Neuron (in vitro differentiated cells): ENCODE data around the gene CLEC3B.

Experiments used
- H2AFZ ChIP-seq: one replicate; pipeline ENCODE4 v1.6.1; 2013; ENCODE audit warnings: low read depth, mild to moderate bottlenecking, inconsistent platforms, low read length, moderate library complexity
- H3K27me3 ChIP-seq: one replicate; pipeline ENCODE4 v1.6.1; 2013; ENCODE audit warnings: low read length; ENCODE audit not compliant: insufficient read depth
- H3K36me3 ChIP-seq: one replicate; pipeline ENCODE4 v1.6.1; 2013; ENCODE audit warnings: low read length; ENCODE audit not compliant: insufficient read depth
- H3K4me1 ChIP-seq: one replicate; pipeline ENCODE4 v1.6.1; 2013; ENCODE audit warnings: low read length; ENCODE audit not compliant: insufficient read depth
- H3K4me3 ChIP-seq: 2 replicates; pipeline ENCODE4 v1.5.1; 2013; ENCODE audit warnings: mild to moderate bottlenecking, low read length, moderate library complexity
- H3K9me3 ChIP-seq: one replicate; pipeline ENCODE4 v1.6.1; 2013; ENCODE audit warnings: low read length

The CLEC3B gene

DNA sequence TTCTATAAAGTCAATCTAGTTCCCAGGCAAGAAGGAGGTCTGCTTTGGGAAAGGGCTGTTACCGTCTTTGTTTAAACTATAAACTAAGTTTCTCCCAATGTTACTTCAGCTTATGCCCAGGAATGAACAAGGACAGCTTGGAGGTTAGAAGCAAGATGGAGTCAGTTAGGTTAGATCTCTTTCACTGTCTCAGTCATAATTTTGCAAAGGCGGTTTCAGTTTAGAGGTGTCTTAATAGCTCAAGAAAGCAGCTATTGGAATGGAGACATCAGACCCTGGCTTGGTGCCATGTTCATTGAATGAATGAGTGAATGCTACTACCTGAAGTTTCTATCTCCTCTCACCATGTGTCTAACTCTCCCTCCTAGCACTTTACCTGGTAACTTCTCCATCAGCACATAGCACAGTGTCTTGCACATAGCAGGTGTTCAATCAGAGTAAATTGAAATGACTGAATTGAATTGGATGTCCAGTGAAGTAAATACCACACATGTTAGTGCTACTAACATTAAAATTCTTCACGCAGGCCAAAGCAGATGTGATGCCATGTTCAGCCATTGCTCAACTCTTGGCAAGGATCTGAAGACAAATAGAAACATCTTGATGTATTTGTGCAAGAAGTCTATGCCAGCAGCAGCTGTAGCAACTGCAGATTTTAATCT is 28.2 kb downstream of the CLEC3B start:
- Histone ChIP-seq H3K9me3 (peaks cover 5% of the 10 kb centered on the region), H3K27me3 (no peaks in the 10 kb centered on the region), H3K4me1 (peaks cover 6% of the 10 kb centered on the region), H3K36me3 (no peaks in the 10 kb centered on the region), H2AFZ (no peak overlapping the region), H3K4me3 (no peak overlapping the region)

DNA sequence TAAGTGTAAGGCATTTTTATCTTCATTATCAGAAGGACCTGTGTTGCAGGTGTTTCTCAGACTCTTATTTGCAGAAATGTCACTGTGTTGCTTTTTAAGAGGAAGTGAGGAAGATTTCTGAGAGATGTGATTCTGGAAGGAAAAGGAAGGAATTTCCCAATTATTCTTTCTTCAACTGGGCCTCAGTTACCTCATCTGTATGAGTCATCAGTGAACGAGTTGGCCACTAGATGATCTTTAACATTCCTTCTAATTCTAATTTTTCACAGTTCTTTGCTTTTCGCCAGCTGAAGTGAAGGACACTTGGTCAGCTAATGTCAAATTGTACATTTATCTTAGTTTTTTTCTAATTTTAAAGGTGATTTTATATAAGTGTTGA is 28.9 kb downstream of the CLEC3B start:
- Histone ChIP-seq H3K4me3 (no peak overlapping the region), H3K36me3 (no peaks in the 10 kb centered on the region), H3K4me1 (peaks cover 8% of the 10 kb centered on the region), H3K9me3 (peaks cover 5% of the 10 kb centered on the region), H3K27me3 (no peaks in the 10 kb centered on the region), H2AFZ (no peak overlapping the region)

DNA sequence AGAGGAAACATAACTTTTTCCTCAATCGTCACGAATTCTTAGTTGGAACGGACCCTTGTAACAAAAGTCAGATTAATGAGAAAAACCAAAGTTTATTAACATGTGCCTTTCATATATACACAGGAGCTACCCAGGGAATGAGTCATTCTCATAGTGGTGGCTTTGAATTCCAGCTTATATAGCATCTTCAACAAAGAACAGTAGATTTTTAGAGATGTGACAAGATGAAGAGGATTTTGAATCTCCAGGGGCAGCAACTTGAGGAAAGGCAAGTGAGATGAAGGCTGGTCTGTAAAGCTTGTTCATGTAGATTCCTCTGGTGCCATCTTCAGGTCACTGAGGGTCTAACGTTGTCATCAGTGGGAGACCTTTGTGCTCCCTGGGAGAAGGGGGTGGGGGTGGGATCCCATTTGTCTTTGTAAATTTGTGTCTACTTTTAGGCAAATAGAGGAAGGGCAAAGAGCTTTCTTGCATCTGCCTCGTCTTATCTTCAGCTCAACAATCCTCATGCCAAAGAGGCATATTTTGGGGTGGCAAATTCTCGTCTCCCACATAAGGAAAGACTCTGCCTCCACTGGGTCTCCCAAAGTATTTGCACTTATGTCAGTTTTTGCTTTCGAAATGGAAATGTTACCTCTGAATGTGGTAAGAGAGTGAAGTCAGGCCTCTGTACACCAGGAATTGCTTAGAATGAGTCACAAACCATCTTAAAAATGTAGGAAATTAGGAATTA is 29.5 kb downstream of the CLEC3B start:
- H3K4me1 ChIP-seq: peaks cover 13% of the 10 kb centered on the region
- H3K27me3 ChIP-seq: no peaks in the 10 kb centered on the region
- no peak overlapping the region for H3K4me3 ChIP-seq
- H3K36me3 ChIP-seq: no peaks in the 10 kb centered on the region
- H3K9me3 ChIP-seq: peaks cover 5% of the 10 kb centered on the region
- H2AFZ ChIP-seq: no peak overlapping the region

DNA sequence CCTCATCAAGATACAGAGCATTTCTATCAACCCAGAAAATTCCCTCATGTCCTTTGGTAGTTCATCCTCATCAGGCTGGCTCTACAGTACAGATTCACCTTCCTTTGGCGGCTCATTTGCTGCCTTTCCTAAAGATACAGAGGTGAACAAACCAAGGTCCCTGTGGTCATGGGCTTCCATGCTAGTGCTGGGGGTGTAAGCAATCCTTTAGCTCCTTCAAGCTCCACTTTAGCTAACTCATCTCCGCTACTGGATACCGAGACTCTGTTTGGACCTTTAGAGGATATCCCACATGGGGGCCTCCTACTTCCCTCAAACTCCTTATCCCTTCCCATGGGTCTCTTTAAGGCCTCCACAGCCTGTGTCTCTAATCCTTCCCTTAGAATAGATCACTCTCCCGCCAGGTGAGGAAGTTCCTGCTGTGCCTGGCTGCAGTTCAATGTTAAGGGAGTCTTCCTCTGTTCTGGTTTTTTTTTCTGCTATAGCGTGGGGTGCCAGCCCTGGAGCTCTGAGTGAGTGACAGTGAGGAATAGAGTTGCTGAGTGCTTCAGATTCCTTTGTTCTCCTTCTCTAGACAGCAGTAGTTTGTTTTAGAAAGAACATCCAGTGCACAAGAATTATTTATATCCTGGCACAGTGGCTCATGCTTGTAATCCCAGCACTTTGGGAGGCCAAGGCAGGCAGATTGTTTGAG is 30.7 kb downstream of the CLEC3B start:
- Histone ChIP-seq H3K4me1 (peaks cover 23% of the 10 kb centered on the region), H3K9me3 (peaks cover 5% of the 10 kb centered on the region), H3K36me3 (no peaks in the 10 kb centered on the region), H2AFZ (no peak overlapping the region), H3K27me3 (no peaks in the 10 kb centered on the region), H3K4me3 (no peak overlapping the region)

DNA sequence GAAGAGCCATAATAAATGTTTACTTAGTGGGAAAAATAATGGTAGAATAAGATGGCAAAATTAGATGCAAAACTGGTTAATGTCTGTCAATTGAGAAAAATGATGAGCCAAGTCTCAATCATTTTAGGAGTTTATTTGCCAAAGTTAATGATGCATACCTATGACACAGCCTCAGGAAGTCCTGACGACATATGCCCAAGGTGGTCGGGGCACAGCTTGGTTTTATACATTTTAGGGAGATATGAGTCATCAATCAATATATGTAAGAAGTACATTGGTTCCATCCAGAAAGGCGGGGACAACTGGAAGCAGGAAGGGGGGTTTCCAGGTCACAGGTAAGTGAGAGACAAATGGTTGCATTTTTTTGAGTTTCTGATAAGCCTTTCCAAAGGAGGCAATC is 31.5 kb downstream of the CLEC3B start:
- no peak overlapping the region for H3K4me3 ChIP-seq
- peaks cover 25% of the 10 kb centered on the region for H3K4me1 ChIP-seq
- no peak overlapping the region for H2AFZ ChIP-seq
- H3K27me3 ChIP-seq: no peaks in the 10 kb centered on the region
- no peaks in the 10 kb centered on the region for H3K36me3 ChIP-seq
- H3K9me3 ChIP-seq: peaks cover 5% of the 10 kb centered on the region

DNA sequence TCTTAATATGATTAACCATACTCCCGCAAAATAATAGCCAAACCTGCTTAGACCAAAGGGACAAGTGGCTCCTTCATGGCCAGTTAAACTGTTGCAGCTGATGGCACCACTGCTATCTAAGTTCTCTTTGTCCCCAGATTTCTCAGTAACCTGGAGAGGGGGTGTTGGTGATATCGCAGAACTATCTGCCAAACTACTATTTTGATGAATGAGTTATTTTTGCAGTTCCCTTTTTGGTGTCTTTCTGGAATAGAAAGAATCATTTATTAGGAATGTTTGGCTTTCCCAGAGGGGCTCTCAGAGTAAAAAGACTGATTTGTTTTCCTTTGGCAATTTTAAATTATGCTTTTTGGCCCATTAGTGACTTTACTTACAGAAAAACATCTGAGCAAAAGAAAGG is 33.0 kb downstream of the CLEC3B start:
- H2AFZ ChIP-seq: no peak overlapping the region

DNA sequence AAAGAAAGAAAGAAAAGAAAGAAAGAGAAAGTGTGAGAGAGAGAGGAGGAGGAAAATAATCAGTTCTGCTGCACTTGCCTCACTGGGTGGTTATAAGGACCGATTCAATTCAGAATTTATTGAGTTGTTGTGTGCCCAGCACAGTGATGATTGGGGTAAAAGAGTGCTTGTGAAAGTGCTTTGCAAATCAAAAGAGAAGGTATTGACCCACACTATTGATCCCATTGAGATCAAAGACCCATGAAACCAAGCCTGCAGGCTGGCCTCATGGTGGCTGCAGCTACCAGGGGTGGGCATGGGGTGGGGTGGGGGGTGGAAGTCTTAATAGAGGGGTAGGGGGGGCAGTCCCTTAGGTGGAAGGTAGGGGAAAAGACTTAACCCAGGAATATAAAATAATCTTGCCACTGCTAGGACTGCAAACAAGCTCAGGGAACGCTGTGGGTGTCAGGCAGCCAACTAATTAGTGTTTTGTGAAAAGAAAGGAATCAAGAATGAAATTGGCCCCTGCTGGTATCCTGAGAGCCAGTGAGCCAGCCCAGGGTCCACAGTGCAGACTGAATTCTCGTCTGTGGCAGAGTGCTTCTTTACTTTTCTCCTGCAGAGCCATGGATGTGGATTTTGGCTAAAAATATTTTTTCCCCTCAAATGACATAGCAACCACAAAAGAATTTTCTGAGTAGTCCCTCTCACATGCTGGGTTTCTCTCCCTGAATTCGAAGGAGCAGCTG is 34.2 kb downstream of the CLEC3B start:
- no peaks in the 10 kb centered on the region for H3K9me3 ChIP-seq
- H3K36me3 ChIP-seq: no peaks in the 10 kb centered on the region
- H3K27me3 ChIP-seq: no peaks in the 10 kb centered on the region
- peaks cover 41% of the 10 kb centered on the region for H3K4me1 ChIP-seq
- H2AFZ ChIP-seq: no peak overlapping the region
- no peak overlapping the region for H3K4me3 ChIP-seq

More for the DNA sequence above, 33.0 kb downstream of the CLEC3B start:
- Histone ChIP-seq H3K9me3 (no peaks in the 10 kb centered on the region), H3K4me1 (peaks cover 33% of the 10 kb centered on the region), H3K27me3 (no peaks in the 10 kb centered on the region), H3K4me3 (no peak overlapping the region), H3K36me3 (no peaks in the 10 kb centered on the region)

DNA sequence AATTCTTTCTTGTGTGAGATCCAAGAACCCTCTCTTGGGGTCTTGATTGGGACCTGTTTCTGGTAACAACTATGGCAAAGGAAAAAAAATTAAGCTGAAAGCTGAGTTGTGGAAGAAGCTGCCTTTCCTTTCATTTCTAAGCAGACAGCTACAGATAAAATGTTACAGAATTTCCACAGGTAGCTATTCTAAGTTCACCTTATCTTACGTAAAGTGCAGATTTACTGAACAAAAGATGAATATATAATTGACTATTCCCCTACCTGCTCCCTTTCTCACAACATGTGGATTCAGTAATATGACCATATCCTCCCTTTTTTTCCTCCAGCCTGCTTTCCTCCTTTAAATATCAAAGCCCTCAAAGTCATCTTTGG is 36.6 kb downstream of the CLEC3B start:
- Histone ChIP-seq H3K4me3 (no peak overlapping the region), H3K4me1 (peaks cover 56% of the 10 kb centered on the region), H2AFZ (no peak overlapping the region), H3K9me3 (no peaks in the 10 kb centered on the region), H3K36me3 (no peaks in the 10 kb centered on the region), H3K27me3 (no peaks in the 10 kb centered on the region)

DNA sequence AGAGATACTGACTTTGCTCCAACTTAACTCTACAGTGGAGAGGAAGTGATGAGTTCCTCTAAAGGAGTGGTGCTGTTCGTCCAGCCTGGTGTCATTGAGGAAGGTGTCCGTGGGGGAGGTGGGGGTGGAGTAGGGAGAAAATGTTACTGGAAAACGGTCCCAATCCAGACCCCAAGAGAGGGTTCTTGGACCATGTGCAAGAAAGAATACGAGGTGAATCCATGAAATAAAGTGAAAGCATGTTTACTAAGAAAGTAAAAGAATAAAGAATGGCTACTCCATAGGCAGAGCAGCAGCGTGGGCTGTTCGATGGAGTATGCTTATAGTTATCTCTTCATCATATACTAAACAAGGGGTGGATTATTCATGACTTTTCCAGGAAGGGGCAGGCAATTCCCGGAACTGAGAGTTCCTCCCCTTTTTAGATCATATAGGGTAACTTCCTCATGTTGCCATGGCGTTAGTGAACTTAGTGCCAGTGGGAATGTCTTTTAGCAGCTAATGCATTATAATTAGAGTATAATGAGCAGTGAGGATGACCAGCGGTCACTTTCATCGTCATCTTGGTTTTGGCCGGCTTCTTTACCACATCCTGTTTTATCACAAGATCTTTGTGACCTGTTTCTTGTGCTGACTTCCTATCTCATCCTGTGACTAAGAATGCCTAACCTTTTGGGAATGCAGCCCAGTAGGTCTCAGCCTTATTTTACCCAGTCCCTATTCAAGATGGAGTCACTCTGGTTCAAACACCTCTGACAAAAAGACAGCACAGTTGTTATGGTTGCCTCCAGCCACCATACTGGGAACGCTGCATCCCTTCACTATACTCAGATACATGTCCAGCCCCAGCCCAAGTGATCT is 38.6 kb downstream of the CLEC3B start:
- Histone ChIP-seq H3K4me3 (no peak overlapping the region), H3K9me3 (no peaks in the 10 kb centered on the region), H2AFZ (no peak overlapping the region), H3K4me1 (peaks cover 70% of the 10 kb centered on the region), H3K27me3 (no peaks in the 10 kb centered on the region), H3K36me3 (no peaks in the 10 kb centered on the region)

DNA sequence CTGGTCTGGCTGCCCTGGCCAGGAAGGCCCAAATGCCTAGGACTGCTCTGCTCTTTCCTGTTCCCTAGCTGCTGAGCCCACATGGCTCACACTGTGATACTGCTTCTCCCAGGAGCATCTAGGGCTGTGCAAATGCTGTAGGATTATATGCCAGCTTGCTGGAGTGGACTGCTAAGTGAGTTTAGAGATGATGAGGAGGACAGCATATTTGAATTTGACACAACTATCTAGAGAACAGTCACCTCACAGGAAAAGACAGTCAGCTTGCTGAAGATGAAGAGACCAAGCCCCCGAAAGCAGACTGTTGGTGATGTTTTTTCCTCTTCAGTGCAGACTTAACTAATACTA is 39.2 kb downstream of the CLEC3B start:
- H3K4me1 ChIP-seq: peaks cover 64% of the 10 kb centered on the region
- H3K36me3 ChIP-seq: no peaks in the 10 kb centered on the region
- H2AFZ ChIP-seq: no peak overlapping the region
- H3K27me3 ChIP-seq: no peaks in the 10 kb centered on the region
- no peak overlapping the region for H3K4me3 ChIP-seq
- no peaks in the 10 kb centered on the region for H3K9me3 ChIP-seq

DNA sequence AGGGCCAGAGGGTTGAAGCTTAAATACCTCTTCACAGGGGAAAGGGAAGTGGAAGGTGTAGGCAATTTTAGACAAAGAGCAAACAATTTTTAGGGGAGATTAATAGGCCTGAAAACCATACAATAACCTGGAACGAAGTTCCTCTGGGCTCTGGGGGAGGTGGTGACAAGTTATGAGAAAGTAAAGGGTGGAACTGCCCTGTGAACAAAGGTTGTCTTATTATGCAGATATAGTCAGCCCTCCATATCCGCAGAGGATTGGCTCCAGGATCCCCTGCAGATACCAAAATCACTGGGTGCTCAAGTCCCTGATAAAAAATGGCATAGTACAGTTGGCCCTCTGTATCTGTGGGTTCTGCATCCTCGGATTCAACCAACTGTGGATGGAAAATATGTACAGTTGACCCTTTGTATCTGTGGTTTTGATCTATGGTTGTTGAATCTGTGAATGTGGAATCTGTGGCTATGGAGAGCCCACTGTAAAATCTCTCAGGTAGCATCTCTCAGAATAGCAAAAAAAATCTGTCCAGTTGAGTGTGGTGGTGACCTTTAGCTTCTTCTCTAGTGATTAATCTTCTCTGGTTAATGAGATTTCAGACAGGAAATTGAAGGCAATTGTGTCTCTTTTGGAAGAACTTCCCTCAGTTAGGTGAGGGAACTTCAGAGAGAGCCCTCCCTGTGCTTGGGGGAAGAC is 40.2 kb downstream of the CLEC3B start:
- no peaks in the 10 kb centered on the region for H3K27me3 ChIP-seq
- H3K4me3 ChIP-seq: no peak overlapping the region
- H2AFZ ChIP-seq: no peak overlapping the region
- H3K4me1 ChIP-seq: peaks cover 57% of the 10 kb centered on the region
- H3K36me3 ChIP-seq: no peaks in the 10 kb centered on the region
- no peaks in the 10 kb centered on the region for H3K9me3 ChIP-seq

DNA sequence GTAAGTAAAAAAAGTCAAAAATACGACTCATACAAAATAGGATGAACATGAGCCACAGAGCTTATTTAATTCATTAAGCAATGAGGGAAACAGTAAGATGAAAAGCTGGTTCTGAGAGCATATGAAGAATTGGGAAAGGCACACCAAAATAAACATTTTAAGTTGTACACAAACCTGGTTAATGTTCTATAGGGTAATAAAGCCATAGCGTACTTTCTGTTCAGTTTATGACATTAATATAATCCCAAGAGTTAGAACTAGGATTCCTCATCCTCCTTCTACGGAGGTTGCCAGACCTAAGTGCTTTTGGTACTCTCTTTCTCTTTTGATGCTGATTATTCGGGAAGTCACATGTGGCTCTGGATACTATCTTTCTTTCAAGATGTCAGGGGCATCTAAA is 41.4 kb downstream of the CLEC3B start:
- no peaks in the 10 kb centered on the region for H3K36me3 ChIP-seq
- H3K9me3 ChIP-seq: no peaks in the 10 kb centered on the region
- H3K27me3 ChIP-seq: no peaks in the 10 kb centered on the region
- H3K4me3 ChIP-seq: no peak overlapping the region
- H3K4me1 ChIP-seq: peaks cover 51% of the 10 kb centered on the region
- H2AFZ ChIP-seq: no peak overlapping the region
